Stimulated activated naive B cell treated with anti-CD40 and anti-IgM and Interleukin-4, amounts not matched to agents 10 μg/mL and 1 μg/mL and 100 μg/mL, for 72 hours (primary cell): ENCODE measurements around the gene HPCAL4.

ENCODE experiments used
- ATAC-seq, 2 donors: fragments of 150-1000 bp; cut with Tn5 transposase; replicated peaks; 2 replicates each; pipeline ENCODE4 v1.10.0; 2021; ENCODE audit warnings: moderate library complexity in 1 of 2
- DNase-seq: peaks from one replicate; pipeline ENCODE4 v3.0.0; 2021
- H3K27ac Mint-ChIP-seq: one replicate; pipeline ENCODE4 v1.8.0; 2022; ENCODE audit warnings: mild to moderate bottlenecking, mixed read lengths
- H3K27me3 Mint-ChIP-seq, 2 donors: one replicate each; pipeline ENCODE4 v1.8.0; 2022; ENCODE audit warnings: mixed read lengths in 2 of 2
- H3K36me3 Mint-ChIP-seq, 2 donors: one replicate each; pipeline ENCODE4 v1.8.0; 2022; ENCODE audit warnings: mixed read lengths in 2 of 2, mild to moderate bottlenecking in 1 of 2
- H3K4me1 Mint-ChIP-seq, 2 donors: one replicate each; pipeline ENCODE4 v1.8.0; 2022; ENCODE audit warnings: mixed read lengths in 2 of 2, mild to moderate bottlenecking in 1 of 2
- H3K4me3 Mint-ChIP-seq, 2 donors: one replicate each; pipeline ENCODE4 v1.8.0; 2022; ENCODE audit warnings: mild to moderate bottlenecking in 2 of 2, mixed read lengths in 2 of 2, moderate library complexity in 1 of 2
- H3K9me3 Mint-ChIP-seq, 2 donors: one replicate each; pipeline ENCODE4 v1.8.0; 2022; ENCODE audit warnings: mixed read lengths in 2 of 2, mild to moderate bottlenecking in 1 of 2

The HPCAL4 gene

GRCh38 chr1:39678889-39679288, 12.3 kb downstream of the HPCAL4 start:
- no peak overlapping the region for H3K27ac Mint-ChIP-seq
- no peak for DNase-seq
- ATAC-seq = no peak
- no peak overlapping the region for H3K4me3 Mint-ChIP-seq
- no peaks in the 10 kb centered on the region for H3K4me1 Mint-ChIP-seq
- no peaks in the 10 kb centered on the region for H3K9me3 Mint-ChIP-seq
- H3K36me3 Mint-ChIP-seq = no peaks in the 10 kb centered on the region
- peaks cover 32 to 57% of the 10 kb centered on the region in 2 donors for H3K27me3 Mint-ChIP-seq

DNA sequence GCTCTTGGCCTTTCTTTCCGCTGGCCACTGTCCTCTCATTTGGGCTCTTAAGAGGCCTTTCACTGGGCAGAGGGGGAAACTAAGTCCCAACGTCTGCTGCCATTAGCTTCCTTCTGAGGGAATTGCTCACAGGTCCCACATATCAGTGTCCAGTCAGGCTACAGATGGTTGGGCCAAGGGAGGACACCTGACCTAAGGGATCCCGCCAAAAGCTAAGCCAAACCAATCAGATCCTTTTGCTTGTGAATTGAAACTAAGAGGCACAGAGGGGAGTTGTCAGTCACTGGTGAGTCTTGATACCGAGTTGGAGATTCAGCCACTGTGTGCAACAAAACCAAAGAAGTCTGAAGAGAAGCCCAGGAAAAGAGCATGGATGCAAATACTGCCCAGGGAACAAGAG, 13.6 kb downstream of the HPCAL4 start:
- H3K4me1 Mint-ChIP-seq = peaks cover 0 to under 1% of the 10 kb centered on the region in 2 donors
- H3K9me3 Mint-ChIP-seq = no peaks in the 10 kb centered on the region
- H3K4me3 Mint-ChIP-seq = no peak overlapping the region
- H3K27ac Mint-ChIP-seq = no peak overlapping the region
- no peaks in the 10 kb centered on the region for H3K36me3 Mint-ChIP-seq
- H3K27me3 Mint-ChIP-seq = peaks cover 31 to 57% of the 10 kb centered on the region in 2 donors
- DNase-seq = no peak
- ATAC-seq = no peak

DNA sequence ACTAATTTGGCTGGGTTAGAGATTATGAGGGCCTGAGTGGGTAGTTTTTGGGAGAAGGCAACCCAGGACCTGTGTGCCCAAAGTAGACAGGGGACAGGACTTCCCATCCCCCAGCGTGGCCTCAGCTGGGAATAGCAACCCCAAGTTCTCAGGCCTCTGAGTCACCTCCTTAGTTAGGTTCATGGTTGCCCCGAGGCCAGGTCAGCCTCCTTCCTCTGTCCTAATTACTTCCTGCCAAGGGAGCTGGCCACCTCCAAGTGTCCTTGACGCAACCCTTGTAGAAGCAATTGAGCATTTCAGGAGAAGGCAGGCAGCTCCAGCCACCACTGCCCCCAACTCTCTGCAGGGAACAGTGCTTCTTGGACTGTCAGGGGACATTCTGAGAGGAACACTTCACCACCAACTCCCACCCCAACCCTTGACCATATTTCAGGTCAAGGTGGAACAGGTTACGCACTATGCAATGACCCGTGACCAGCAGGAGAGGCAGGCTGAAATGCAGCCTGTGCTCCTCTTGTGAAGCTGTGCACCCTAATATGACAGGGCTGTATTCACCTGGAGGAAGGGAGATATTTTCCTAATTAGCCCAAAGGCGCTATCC, 14.2 kb downstream of the HPCAL4 start:
- peaks cover 0 to 6% of the 10 kb centered on the region in 2 donors for H3K4me1 Mint-ChIP-seq
- H3K36me3 Mint-ChIP-seq = no peaks in the 10 kb centered on the region
- no peak overlapping the region for H3K27ac Mint-ChIP-seq
- no peaks in the 10 kb centered on the region for H3K9me3 Mint-ChIP-seq
- H3K4me3 Mint-ChIP-seq = no peak overlapping the region
- DNase-seq = no peak
- ATAC-seq = no peak
- H3K27me3 Mint-ChIP-seq = peaks cover 31 to 57% of the 10 kb centered on the region in 2 donors

- Mint-ChIP-seq H3K4me3 (no peak overlapping the region), H3K4me1 (peaks cover 5 to 16% of the 10 kb centered on the region in 2 donors), H3K27ac (peak overlapping the region; percentile 75), H3K27me3 (peaks cover 35 to 60% of the 10 kb centered on the region in 2 donors), H3K9me3 (no peaks in the 10 kb centered on the region), H3K36me3 (no peaks in the 10 kb centered on the region)
- no peak for ATAC-seq
- DNase-seq = no peak
Observed at GRCh38 chr1:39675220-39675619, 16.0 kb downstream of the HPCAL4 start.

GRCh38 chr1:39673215-39673614, 18.0 kb downstream of the HPCAL4 start:
- Mint-ChIP-seq H3K36me3 (no peaks in the 10 kb centered on the region), H3K4me3 (no peak overlapping the region), H3K27ac (no peak overlapping the region), H3K4me1 (peaks cover 9 to 30% of the 10 kb centered on the region in 2 donors), H3K27me3 (peaks cover 51 to 56% of the 10 kb centered on the region in 2 donors), H3K9me3 (no peaks in the 10 kb centered on the region)
- DNase-seq = no peak
- ATAC-seq = no peak

DNA sequence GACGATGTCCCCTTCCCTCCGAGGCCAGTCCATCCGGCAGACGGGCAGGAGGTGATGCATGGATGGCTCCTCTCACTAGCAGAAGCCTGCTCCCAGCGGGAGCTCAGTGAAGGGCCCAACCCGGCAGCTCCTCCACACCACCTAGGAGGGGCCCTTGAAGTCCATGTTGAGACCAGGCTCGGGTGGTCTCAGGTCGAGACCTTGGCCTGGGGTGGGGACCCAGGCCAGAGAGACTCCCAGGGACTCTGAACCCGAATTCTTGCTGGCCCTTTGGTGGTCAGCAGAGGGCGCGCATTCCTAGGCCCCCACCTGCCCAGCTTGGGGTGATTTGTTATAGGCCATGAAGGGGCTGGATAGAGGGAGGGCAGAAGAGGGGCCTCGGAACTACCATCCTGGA, 18.7 kb downstream of the HPCAL4 start:
- no peak for DNase-seq
- ATAC-seq = peak; percentile 34 to 48
- no peak overlapping the region for H3K27ac Mint-ChIP-seq
- H3K36me3 Mint-ChIP-seq = no peaks in the 10 kb centered on the region
- peak overlapping the region; percentile 61 to 69 for H3K4me3 Mint-ChIP-seq
- no peaks in the 10 kb centered on the region for H3K9me3 Mint-ChIP-seq
- peaks cover 47 to 57% of the 10 kb centered on the region in 2 donors for H3K27me3 Mint-ChIP-seq
- H3K4me1 Mint-ChIP-seq = peaks cover 12 to 37% of the 10 kb centered on the region in 2 donors

- no peak for DNase-seq
- Mint-ChIP-seq H3K27me3 (peaks cover 47 to 57% of the 10 kb centered on the region in 2 donors), H3K4me3 (peak within 1 kb of the TSS; percentile 61 to 69), H3K27ac (no peak within 1 kb of the TSS), H3K36me3 (no peaks in the 10 kb centered on the region), H3K4me1 (peaks cover 13 to 43% of the 10 kb centered on the region in 2 donors), H3K9me3 (no peaks in the 10 kb centered on the region)
- peak; percentile 49 to 54 for ATAC-seq
Observed at GRCh38 chr1:39671793-39672550, 19.3 kb downstream of the HPCAL4 start, which contains the start of gene NT5C1A. NT5C1A (minus strand) TSS chr1:39672107; CDS start chr1:39672038, 69 bp downstream.

DNA sequence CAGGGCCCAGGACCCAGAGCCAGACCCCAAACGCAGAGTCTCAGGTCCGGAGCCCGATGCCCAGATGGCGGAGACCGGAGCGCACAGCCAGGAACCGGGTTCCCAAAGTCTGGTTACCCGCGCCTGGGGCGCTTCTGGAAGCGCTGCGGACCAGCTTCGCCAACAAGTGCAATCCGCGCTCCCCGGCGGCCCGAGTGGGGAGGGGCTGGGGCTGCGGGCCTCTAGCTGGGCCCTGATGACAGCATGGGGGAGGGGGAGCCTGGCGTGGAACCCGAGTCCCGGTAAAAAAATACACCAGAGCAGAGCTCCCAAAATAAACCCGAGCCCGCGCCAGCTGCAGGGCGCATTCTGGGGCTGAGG, 19.8 kb downstream of the HPCAL4 start:
- Mint-ChIP-seq H3K36me3 (no peaks in the 10 kb centered on the region), H3K4me1 (peaks cover 16 to 48% of the 10 kb centered on the region in 2 donors), H3K27ac (no peak overlapping the region), H3K27me3 (peaks cover 47 to 57% of the 10 kb centered on the region in 2 donors), H3K4me3 (peak overlapping the region; percentile 11 to 69), H3K9me3 (no peaks in the 10 kb centered on the region)
- ATAC-seq (no peak), DNase-seq (no peak)

- peaks cover 19 to 55% of the 10 kb centered on the region in 2 donors for H3K4me1 Mint-ChIP-seq
- ATAC-seq (no peak), DNase-seq (no peak)
- no peaks in the 10 kb centered on the region for H3K36me3 Mint-ChIP-seq
- H3K9me3 Mint-ChIP-seq = no peaks in the 10 kb centered on the region
- H3K27ac Mint-ChIP-seq = no peak overlapping the region
- H3K27me3 Mint-ChIP-seq = peaks cover 47 to 57% of the 10 kb centered on the region in 2 donors
- H3K4me3 Mint-ChIP-seq = peak overlapping the region; percentile 5 to 69
Observed at GRCh38 chr1:39670689-39671088, 20.5 kb downstream of the HPCAL4 start.

DNA sequence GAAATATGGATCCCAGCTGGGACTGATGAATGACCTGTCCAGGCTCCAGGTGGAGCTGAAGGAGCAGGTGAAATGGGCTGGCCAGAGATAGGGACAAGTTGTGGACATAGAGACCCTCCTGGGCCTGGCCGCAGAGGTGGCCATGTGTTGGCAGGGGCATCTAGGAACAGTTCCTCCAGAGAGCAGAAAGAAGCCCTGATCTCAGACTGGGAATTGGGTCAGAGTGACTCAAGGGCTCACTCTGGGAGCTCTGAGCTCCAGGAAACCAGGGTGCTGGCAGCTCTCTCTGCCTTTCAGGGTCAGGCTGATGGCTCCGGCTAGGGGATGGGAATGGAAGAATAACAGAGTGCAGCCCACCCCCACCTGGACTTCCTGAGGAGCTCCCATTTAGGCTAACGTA, 22.3 kb downstream of the HPCAL4 start:
- H3K4me1 Mint-ChIP-seq = peaks cover 19 to 55% of the 10 kb centered on the region in 2 donors
- no peaks in the 10 kb centered on the region for H3K9me3 Mint-ChIP-seq
- no peak overlapping the region for H3K4me3 Mint-ChIP-seq
- DNase-seq (no peak), ATAC-seq (no peak)
- peak overlapping the region; percentile 16 for H3K27ac Mint-ChIP-seq
- no peaks in the 10 kb centered on the region for H3K36me3 Mint-ChIP-seq
- peaks cover 38 to 49% of the 10 kb centered on the region in 2 donors for H3K27me3 Mint-ChIP-seq

GRCh38 chr1:39668111-39668510, 23.1 kb downstream of the HPCAL4 start:
- Mint-ChIP-seq H3K4me3 (no peak overlapping the region), H3K36me3 (no peaks in the 10 kb centered on the region), H3K9me3 (no peaks in the 10 kb centered on the region), H3K4me1 (peaks cover 19 to 58% of the 10 kb centered on the region in 2 donors), H3K27me3 (peaks cover 35 to 41% of the 10 kb centered on the region in 2 donors), H3K27ac (no peak overlapping the region)
- DNase-seq (no peak), ATAC-seq (no peak)

DNA sequence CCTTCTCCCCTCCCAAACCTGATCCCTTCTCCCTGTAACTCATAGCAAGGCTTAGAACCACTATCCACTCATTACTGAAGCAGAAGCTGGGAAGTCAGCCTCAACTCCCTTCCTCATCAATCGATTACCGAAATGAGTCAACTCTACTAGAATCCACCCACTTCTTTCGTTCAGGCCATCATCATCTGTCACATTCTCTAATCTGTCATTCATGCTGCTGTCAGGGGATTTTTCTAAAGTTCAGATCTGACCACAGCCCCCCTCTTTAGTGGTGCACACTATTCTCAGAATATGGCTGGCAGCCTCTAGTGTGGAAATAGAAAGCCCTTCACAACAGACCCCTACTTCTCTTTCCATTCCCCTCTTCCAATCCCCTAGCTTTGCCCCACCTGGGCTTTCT, 24.5 kb downstream of the HPCAL4 start:
- Mint-ChIP-seq H3K36me3 (no peaks in the 10 kb centered on the region), H3K4me3 (peak overlapping the region; percentile 1 to 3), H3K27me3 (peaks cover 25 to 29% of the 10 kb centered on the region in 2 donors), H3K9me3 (no peaks in the 10 kb centered on the region), H3K27ac (peak overlapping the region; percentile 79), H3K4me1 (peaks cover 22 to 63% of the 10 kb centered on the region in 2 donors)
- DNase-seq = peak; percentile 76
- peak; percentile 92 to 94 for ATAC-seq

DNA sequence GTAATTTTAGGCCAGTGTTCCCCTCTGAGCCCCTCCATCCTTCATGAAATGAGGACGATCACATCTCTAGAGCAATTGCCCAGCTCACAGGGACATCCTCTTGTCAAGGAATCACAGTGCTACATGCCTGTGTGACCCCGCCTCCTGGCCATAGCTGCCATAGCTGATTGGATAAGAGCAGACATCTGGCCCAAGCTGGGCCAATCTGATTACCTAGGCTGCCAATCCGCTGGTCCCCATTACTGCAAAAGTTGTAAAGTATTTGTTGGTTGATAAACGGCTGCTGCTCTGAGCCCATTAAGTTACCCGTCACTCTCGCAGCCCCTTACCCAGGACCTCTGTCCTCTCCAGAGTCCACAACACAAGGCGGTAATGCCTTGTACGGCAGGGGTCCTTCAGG, 27.7 kb downstream of the HPCAL4 start:
- Mint-ChIP-seq H3K27ac (no peak overlapping the region), H3K4me1 (peaks cover 15 to 42% of the 10 kb centered on the region in 2 donors), H3K27me3 (peaks cover 15 to 22% of the 10 kb centered on the region in 2 donors), H3K36me3 (no peaks in the 10 kb centered on the region), H3K4me3 (no peak overlapping the region), H3K9me3 (no peaks in the 10 kb centered on the region)
- DNase-seq (no peak), ATAC-seq (no peak)

- no peaks in the 10 kb centered on the region for H3K9me3 Mint-ChIP-seq
- ATAC-seq (no peak), DNase-seq (no peak)
- H3K27ac Mint-ChIP-seq = no peak overlapping the region
- H3K36me3 Mint-ChIP-seq = no peaks in the 10 kb centered on the region
- peaks cover 11 to 17% of the 10 kb centered on the region in 2 donors for H3K27me3 Mint-ChIP-seq
- no peak overlapping the region for H3K4me3 Mint-ChIP-seq
- peaks cover 14 to 40% of the 10 kb centered on the region in 2 donors for H3K4me1 Mint-ChIP-seq
Observed at GRCh38 chr1:39662861-39663260, 28.4 kb downstream of the HPCAL4 start.

- Mint-ChIP-seq H3K4me1 (peaks cover 11 to 28% of the 10 kb centered on the region in 2 donors), H3K4me3 (no peak overlapping the region), H3K27ac (no peak overlapping the region), H3K36me3 (no peaks in the 10 kb centered on the region), H3K9me3 (no peaks in the 10 kb centered on the region), H3K27me3 (peaks cover 11 to 17% of the 10 kb centered on the region in 2 donors)
- DNase-seq (no peak), ATAC-seq (no peak)
Observed at GRCh38 chr1:39659538-39659937, 31.7 kb downstream of the HPCAL4 start.
